ENCODE data around the gene CC2D2B.

Gene CC2D2B, protein sequence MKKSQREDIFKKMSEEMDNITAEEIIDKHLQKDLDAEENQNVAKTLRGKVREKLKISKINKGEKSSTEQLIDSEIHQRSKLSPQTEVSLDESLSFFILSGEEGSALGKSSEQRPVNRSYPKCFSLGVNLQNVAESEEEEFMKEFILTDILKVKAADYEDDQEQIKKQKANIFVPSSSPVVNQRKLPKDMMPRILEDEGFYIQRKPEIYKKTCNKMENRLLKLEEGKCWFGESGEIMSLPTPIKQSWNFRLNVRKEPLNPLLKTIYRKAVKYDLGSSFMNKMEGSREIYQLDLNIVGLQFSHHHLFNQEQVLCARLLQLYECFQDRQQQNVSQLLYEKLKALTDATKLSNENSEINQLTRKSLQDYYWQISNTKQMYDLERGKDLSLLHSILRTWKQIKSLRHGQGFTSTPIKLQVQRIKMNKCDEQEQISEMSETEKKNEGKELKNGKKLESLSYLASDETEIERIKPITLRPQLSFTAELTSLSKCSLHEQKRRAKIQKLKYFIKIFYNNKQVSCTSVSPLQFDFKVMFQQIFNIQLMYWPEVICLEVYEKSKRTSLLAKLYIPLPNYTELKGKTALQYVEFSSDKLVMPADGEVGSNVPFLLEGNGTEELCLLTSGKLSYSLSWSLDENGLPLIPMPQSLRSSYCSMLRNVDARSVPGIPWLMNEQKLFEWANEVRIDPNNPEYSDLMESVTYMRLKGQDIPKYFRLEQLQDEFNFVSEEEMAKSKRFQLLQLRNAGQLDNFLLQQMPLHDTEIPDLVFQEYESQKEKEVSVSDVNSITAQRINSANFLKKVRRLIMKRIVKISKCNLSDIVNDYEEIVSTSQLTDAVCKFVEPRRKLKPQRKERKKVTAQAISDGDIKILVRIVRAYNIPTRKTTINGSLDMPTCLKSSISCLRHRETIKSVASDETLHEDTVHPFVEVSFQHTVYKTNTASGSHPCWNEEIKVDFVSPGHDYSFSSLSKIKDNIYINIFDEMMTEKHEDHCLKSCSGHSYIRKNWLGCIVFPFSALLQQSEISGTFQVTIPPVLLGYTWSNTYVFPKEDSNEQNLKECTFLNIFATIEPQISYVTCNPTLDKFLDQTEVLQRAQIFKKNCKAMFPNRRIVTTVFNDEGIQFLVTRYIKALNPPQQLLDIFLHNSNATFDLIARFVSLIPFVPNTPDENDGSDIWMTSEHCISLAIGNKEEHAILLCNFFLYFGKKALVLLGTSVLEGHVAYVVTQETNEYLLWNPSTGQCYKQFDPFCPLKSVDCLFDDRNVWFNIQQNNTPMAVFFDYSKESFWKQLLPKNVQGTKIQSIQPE (N-terminal part only)

DNA sequence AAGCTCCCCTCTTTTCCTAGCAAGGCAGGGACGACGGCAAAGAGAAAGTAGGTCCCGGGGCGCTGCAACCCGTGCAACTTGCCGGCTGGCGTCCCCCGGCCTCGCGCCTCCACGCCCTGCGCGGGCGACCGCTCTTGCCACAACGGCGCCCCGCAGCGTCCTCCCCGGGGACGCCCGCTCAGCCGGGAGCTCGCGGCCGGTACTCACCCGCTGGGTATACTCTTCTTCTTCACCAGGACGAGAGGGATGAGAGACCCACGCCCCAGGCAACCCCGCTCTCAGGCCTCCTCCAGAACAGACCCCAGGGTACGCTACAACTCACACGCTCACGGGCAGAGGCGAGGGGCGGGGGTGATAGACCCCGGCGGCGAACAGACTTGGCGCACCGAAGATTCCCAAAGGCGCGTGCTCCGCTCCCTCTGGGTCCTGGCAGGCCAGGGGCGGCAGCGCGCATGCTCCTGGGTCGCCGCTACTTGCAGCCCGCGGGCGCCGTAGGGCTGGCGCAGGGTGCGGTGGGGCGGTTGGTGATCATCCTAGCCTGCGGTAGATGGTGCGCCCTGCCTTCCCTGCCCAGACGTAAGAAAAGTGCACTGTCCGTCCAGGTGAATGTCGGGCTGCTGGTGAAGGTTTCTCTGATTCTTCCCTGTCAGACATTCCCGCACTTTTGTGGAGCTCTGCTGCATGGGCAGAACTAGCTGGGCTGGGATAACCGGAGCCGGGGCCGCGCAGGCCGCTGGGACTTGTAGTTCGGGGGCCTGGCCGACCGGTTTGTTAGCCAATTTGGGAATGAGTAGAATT, at the start of gene CC2D2B:
Gene CC2D2B, plus strand, starts transcription at position 520 of the 798 bp plus-strand sequence. CDS start 3,349 bp downstream, outside the sequence.
- Histone ChIP-seq H3K4me2 (ENCODE audit: low read length) (peak within 1 kb of the TSS; percentile 55), H2AFZ (ENCODE audit: low read depth, low read length) (peak within 1 kb of the TSS; percentile 100), H3K9ac (ENCODE audit: low read length) (peak within 1 kb of the TSS; percentile 96), H3K4me3 (ENCODE audit: low read length) (peak within 1 kb of the TSS; percentile 99), H4K20me1 (ENCODE audit: insufficient read depth, low read length) (no peaks in the 10 kb centered on the region), H3K27me3 (ENCODE audit: low read depth, low read length) (no peaks in the 10 kb centered on the region), H3K27ac (ENCODE audit: low read length) (peak within 1 kb of the TSS; percentile 64), H3K9me3 (ENCODE audit: insufficient read depth, low read length) (no peaks in the 10 kb centered on the region), H3K36me3 (replicated peaks; ENCODE audit: low read depth, low read length) (peaks cover under 1% of the 10 kb centered on the region), H3K4me1 (ENCODE audit: low read length) (peaks cover 3% of the 10 kb centered on the region; the same call in 1 of the 2 replicates), H3K79me2 (ENCODE audit: low read length) (no peaks in the 10 kb centered on the region; the same call in 1 of the 2 replicates)
- TF ChIP-seq, protein P1, sequence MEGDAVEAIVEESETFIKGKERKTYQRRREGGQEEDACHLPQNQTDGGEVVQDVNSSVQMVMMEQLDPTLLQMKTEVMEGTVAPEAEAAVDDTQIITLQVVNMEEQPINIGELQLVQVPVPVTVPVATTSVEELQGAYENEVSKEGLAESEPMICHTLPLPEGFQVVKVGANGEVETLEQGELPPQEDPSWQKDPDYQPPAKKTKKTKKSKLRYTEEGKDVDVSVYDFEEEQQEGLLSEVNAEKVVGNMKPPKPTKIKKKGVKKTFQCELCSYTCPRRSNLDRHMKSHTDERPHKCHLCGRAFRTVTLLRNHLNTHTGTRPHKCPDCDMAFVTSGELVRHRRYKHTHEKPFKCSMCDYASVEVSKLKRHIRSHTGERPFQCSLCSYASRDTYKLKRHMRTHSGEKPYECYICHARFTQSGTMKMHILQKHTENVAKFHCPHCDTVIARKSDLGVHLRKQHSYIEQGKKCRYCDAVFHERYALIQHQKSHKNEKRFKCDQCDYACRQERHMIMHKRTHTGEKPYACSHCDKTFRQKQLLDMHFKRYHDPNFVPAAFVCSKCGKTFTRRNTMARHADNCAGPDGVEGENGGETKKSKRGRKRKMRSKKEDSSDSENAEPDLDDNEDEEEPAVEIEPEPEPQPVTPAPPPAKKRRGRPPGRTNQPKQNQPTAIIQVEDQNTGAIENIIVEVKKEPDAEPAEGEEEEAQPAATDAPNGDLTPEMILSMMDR (IDR thresholded peaks at IDR 0.05; ENCODE audit: low read depth, low read length), result no peak
- no peak for TF ChIP-seq EZH2phosphoT487 (IDR thresholded peaks at IDR 0.05; ENCODE audit: low read depth)

DNA sequence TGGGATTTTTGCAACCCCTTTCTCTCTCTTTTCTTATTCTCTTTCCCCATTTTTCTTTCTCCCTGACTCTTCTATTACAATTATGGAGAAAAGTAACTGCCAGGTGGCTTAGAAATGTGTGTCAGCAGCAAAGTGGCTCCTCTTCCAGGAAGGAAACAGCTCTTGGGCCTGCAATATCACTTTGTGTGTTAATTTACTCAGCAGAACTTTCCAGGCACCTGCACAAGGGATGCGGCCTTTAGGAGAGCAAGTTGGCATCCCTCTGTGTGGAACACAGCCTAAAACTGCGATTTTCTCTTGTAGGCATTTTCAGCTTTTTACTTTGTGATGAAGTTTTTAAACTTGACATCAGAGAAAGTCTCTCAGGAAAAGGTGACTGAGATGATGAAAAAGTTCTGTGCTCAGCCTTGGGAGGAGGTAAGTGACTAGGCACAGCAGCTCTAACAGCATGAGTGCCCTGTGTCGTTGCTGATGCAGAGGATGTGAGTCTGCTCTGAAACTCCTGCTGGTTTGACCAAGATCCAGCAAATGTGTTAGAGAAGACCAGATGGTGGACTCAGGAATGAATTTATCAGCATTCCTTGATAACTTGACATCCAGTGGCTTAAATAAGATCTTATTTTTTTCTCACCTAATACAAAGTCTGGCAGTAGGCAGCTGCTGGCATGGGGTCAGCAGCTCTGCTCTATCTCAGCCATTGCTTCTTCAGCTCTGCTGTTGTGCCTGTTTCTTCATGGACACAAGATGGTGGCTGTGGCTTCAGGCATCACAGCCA, 47.4 kb upstream of the CC2D2B start:
- Histone ChIP-seq H3K79me2 (ENCODE audit: low read length) (no peaks in the 10 kb centered on the region), H3K9ac (ENCODE audit: low read length) (no peak overlapping the region), H3K4me3 (ENCODE audit: low read length) (no peak overlapping the region), H3K27me3 (ENCODE audit: low read depth, low read length) (no peaks in the 10 kb centered on the region), H3K27ac (ENCODE audit: low read length) (no peak overlapping the region), H3K9me3 (ENCODE audit: insufficient read depth, low read length) (no peaks in the 10 kb centered on the region), H4K20me1 (ENCODE audit: insufficient read depth, low read length) (no peaks in the 10 kb centered on the region), H3K4me1 (ENCODE audit: low read length) (peaks cover 16% of the 10 kb centered on the region), H3K36me3 (replicated peaks; ENCODE audit: low read depth, low read length) (peaks cover 6% of the 10 kb centered on the region), H3K4me2 (ENCODE audit: low read length) (no peak overlapping the region), H2AFZ (ENCODE audit: low read depth, low read length) (no peak overlapping the region)
- TF ChIP-seq, protein P1 (IDR thresholded peaks at IDR 0.05; ENCODE audit: low read depth, low read length), result no peak
- TF ChIP-seq EZH2phosphoT487 (IDR thresholded peaks at IDR 0.05; ENCODE audit: low read depth), result no peak

DNA sequence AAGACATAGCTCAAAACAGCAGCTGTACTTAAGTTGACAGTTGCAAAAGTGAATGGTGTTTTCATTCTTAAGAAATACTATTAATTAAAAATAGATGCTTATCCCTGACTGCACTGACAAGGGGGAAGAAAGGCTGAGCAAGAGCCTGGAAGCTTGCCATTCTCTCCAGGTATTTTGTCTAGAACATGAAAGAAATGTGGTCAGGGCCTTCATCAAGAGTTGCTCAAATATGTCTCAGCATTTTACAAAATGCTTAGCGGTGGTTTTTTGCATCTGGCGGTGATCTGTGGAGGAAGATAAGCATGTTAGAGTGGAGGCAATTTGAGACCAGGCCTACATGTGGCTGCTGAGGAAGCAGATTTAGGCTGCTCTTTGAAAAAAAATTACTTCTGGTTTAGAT, 46.4 kb upstream of the CC2D2B start:
- Histone ChIP-seq H3K27ac (ENCODE audit: low read length) (no peak overlapping the region), H3K9me3 (ENCODE audit: insufficient read depth, low read length) (no peaks in the 10 kb centered on the region), H3K4me3 (ENCODE audit: low read length) (no peak overlapping the region), H3K4me1 (ENCODE audit: low read length) (peaks cover 16% of the 10 kb centered on the region), H2AFZ (ENCODE audit: low read depth, low read length) (no peak overlapping the region), H3K9ac (ENCODE audit: low read length) (no peak overlapping the region), H3K36me3 (replicated peaks; ENCODE audit: low read depth, low read length) (peaks cover 6% of the 10 kb centered on the region), H4K20me1 (ENCODE audit: insufficient read depth, low read length) (no peaks in the 10 kb centered on the region), H3K79me2 (ENCODE audit: low read length) (no peaks in the 10 kb centered on the region), H3K4me2 (ENCODE audit: low read length) (no peak overlapping the region), H3K27me3 (ENCODE audit: low read depth, low read length) (no peaks in the 10 kb centered on the region)
- no peak for TF ChIP-seq EZH2phosphoT487 (IDR thresholded peaks at IDR 0.05; ENCODE audit: low read depth)
- TF ChIP-seq, protein P1 (IDR thresholded peaks at IDR 0.05; ENCODE audit: low read depth, low read length), result no peak

Measured in OCI-LY3 (cell line).